GM21447 (cell line): Measurements from ENCODE around the gene COA3.

ENCODE experiments used
- ATAC-seq: cut with Tn5 transposase; IDR thresholded peaks from one replicate; pipeline ENCODE4 v1.9.1; 2021; ENCODE audit not compliant: unreplicated experiment

Gene COA3

DNA sequence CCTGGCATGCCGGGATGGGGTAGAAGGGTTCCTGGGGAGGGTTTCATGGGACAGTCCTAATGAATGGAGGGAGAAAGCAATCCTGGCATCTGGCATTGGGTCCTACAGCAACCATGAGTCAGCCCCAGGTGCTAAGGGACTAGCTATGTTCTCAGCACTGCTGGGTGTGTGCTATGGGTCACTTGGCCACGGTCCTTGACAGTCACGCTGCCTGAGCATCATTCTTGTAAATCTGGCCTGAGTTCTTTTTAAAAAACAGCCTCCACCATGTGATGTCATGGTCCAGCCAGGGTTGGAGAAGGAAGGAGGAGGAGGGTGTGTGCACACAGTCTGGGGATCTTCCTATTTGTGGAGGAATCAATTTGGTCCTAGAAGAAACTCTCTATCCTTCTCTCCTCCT lies 43.7 kb downstream of the COA3 start:
- ATAC-seq: no peak

DNA sequence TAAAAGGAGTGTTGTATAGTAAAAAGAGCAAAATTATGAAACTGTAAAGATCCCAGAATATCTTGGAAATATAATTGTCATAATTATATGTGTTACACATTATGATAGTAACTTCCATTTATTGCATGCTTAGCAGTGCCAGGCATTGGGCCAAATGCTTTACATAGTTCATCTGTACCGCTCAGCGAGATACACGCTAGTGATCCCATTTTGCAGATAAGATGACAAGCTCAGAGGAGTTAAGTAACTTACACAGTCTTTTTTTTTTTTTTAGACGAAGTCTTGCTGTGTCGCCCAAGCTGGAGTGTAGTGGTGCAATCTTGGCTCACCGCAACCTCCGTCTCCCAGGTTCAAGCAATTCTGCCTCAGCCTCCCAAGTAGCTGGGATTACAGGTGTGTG lies 46.9 kb downstream of the COA3 start:
- no peak for ATAC-seq

DNA sequence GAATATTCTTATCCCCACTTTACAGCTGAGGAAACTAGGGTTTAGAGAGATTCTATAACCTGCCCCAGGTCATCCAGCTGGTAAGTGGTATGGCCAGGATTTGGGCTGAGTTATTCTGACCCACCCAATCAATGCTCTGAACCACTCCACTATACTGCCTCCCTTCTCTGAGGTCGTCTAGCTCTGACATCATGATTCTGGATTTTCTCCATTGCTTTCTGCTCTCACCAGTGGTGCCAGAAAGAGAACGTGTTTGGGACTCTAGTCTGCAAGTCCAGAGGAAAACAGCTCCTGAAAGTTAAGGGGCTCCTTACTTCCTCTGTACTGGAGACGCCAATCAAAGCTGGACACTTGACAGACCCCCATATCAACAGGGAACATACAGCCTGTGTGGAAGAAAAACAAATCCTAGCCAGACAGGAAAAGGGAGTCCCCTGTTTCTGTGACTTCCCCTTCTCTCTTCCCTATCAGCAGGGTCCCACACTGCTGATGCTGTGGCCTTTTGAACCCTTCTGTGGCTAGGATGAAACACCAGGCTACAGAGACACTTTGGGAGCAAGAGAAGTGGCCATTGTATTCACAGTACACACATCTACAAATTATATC lies 47.7 kb downstream of the COA3 start:
- ATAC-seq: no peak

DNA sequence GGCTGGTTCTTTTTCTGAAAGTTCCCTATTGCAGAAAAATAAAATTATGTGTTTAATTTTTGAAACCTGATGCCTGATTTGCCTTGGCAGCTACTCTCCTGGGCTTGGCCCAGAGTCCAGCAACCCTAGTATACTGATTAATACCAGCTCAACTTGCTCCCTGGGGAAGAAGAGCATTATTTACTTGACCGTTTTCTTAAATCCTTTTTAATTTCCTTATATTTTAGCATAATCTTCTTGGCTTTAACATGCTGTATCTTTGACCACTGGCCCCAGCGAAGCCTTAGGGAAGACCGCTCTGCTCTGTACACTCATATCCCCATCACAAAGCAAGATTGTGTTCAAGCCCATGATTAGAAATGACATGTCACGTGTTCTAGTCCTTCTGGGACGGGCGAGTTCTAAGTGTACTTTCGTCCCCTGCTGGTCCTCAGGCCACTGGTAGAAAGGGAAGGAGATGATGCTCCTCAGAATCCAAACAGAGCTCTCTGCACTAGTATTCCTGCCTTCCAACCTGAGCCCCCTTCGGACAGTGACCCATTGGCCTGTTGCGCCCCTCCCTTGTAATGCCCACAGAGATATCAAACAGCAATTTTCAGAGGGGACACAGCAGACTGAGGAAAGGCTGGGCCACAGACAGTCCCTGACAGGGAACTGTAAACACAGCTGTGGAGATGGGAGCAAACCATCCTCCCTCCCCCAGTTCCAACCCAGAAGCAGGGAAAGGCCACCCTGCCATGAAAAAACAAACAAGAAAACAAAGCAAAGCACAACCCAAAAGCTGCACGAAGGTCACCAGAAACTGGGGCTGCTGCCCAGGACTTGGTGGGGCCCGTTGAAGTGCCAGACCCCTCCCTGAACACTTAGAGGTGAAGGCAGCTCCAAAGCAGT lies 49.4 kb downstream of the COA3 start:
- ATAC-seq: no peak

DNA sequence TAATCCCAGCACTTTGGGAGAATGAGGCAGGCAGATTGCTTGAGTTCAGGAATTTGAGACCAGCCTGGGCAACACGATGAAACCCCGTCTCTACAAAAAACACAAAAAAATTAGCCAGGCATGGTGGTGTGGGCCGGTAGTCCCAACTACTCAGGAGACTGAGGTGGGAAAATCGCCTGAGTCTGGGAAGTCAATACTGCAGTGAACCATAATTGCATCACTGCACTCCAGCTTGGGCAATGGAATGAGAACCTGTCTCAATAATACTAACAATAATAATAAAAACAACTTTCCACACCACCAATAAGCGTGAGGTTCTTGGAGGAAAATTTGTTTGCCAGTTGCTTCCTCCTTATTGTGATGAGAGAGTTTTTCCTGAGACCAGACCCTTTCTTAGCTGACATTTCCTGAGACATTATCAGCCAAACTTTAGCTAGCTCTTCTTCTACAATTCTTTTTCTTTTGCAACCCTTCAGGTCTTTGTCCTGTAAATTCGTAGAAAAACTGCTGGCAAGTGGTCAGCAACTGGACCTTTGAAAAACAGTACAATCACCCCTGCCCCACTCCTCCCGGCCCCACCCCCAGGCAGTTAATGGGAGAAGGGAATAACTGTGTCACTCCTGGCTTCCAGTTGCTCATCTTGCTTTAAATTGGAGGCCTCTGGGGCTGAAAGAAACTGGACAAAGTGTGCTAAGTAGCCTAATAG lies 50.1 kb downstream of the COA3 start:
- no peak for ATAC-seq
